ENCODE results near the gene UBQLNL. TPM values are rescaled to one million over a fixed set of nuclear protein-coding genes. Genes with fewer than 3 reads are reported as not detected.

The UBQLNL gene
- polyA plus RNA-seq, 2 of the 4 experiments (the other 2 are of a cell fraction) = 0.06 to 0.41 TPM

DNA sequence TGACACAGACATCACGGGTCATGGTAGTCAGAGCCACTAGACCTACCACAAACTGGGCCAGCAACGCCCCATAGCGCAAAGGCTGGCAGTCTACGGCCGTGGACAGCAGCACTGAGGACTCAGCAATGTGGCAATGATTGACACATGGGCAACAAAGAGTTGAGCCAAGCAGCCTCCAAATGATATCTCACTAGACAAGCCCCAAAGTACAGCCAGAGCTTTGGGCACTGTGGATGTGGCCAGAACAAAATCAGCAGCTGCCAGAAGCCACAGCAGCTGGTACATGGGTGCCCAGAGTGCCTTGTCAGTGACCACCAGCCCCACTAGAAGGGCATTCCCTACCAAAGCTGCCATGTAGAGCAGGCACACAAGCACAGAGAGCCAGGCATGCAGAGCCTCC, 11.2 kb upstream of the UBQLNL start:
- ChIA-PET CTCF (no interaction called here), POLR2A (no interaction called here)
- FAIRE-seq = no peak
- no peak overlapping the region for H3K4me2 ChIP-seq
- no peak for ATAC-seq
- H3K27ac ChIP-seq = no peak overlapping the region
- H3K4me3 ChIP-seq = no peak overlapping the region
- WGBS (ENCODE audit: missing lambda C conversion rate) = 3% methylated on average over 5 of the region's 5 CpGs
- no peaks in the 10 kb centered on the region for H3K4me1 ChIP-seq
- TF ChIP-seq ZFP36 (IDR thresholded peaks at IDR 0.05; ENCODE audit: borderline replicate concordance, partially characterized antibody) = no peak
- TF ChIP-seq MAFK (IDR thresholded peaks at IDR 0.05; ENCODE audit: partially characterized antibody) = no peak
- TF ChIP-seq, protein P1, sequence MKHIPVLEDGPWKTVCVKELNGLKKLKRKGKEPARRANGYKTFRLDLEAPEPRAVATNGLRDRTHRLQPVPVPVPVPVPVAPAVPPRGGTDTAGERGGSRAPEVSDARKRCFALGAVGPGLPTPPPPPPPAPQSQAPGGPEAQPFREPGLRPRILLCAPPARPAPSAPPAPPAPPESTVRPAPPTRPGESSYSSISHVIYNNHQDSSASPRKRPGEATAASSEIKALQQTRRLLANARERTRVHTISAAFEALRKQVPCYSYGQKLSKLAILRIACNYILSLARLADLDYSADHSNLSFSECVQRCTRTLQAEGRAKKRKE (CRISPR knock-in tag; IDR thresholded peaks at IDR 0.05; ENCODE audit: low read depth) = no peak
- TF ChIP-seq, protein P2, sequence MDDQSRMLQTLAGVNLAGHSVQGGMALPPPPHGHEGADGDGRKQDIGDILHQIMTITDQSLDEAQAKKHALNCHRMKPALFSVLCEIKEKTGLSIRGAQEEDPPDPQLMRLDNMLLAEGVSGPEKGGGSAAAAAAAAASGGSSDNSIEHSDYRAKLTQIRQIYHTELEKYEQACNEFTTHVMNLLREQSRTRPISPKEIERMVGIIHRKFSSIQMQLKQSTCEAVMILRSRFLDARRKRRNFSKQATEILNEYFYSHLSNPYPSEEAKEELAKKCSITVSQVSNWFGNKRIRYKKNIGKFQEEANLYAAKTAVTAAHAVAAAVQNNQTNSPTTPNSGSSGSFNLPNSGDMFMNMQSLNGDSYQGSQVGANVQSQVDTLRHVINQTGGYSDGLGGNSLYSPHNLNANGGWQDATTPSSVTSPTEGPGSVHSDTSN (IDR thresholded peaks at IDR 0.05) = no peak
- TF ChIP-seq, protein P3, sequence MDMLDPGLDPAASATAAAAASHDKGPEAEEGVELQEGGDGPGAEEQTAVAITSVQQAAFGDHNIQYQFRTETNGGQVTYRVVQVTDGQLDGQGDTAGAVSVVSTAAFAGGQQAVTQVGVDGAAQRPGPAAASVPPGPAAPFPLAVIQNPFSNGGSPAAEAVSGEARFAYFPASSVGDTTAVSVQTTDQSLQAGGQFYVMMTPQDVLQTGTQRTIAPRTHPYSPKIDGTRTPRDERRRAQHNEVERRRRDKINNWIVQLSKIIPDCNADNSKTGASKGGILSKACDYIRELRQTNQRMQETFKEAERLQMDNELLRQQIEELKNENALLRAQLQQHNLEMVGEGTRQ (IDR thresholded peaks at IDR 0.05) = no peak
- TF ChIP-seq ZSCAN20 (CRISPR knock-in tag; IDR thresholded peaks at IDR 0.05) = no peak
- no peak for TF ChIP-seq RCOR1 (IDR thresholded peaks at IDR 0.05; ENCODE audit: low read depth, low read length)
- no peak for TF ChIP-seq RAD21 (conservative IDR thresholded peaks at IDR 0.05 in 1 of 2, IDR thresholded peaks at IDR 0.05 in 1 of 2)
- TF ChIP-seq TP53 (CRISPR knock-in tag; IDR thresholded peaks at IDR 0.05) = no peak
- TF ChIP-seq GATA3 (IDR thresholded peaks at IDR 0.05; ENCODE audit: borderline replicate concordance) = no peak
- TF ChIP-seq, protein P4, sequence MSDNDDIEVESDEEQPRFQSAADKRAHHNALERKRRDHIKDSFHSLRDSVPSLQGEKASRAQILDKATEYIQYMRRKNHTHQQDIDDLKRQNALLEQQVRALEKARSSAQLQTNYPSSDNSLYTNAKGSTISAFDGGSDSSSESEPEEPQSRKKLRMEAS (IDR thresholded peaks at IDR 0.05) = no peak
- TF ChIP-seq, protein P5, sequence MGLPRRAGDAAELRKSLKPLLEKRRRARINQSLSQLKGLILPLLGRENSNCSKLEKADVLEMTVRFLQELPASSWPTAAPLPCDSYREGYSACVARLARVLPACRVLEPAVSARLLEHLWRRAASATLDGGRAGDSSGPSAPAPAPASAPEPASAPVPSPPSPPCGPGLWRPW (IDR thresholded peaks at IDR 0.05) = no peak
- TF ChIP-seq HOXB13 (CRISPR knock-in tag; IDR thresholded peaks at IDR 0.05; ENCODE audit: low read depth) = no peak
- no peak for TF ChIP-seq JUNB (IDR thresholded peaks at IDR 0.05)
- no peak for TF ChIP-seq JUN (IDR thresholded peaks at IDR 0.05)
- H3K9me3 ChIP-seq = no peaks in the 10 kb centered on the region
- no peak for DNase-seq (ENCODE audit: low read depth in 1 of 2, low spot score in 1 of 2)

DNA sequence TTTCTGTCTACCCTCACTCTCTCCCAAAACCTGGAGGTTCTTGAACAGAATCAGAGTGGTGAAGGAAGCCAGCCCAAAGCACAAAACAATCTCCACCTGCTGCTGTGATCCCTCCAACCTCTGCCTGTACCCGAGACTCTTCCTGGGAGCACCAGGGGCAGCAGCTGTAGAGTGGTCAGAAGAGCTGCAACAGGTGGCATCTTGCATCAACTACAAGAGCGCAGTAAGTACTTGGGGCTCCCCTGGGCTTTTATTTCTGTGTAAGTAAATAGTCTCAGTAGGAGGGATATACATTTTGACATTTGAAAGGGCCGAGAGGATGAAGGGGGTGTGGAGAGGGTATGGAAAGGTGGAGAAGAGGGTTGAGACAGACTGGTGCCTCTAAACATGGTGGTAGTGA, 8.3 kb upstream of the UBQLNL start:
- FAIRE-seq (no peak), DNase-seq (ENCODE audit: low read depth in 1 of 2, low spot score in 1 of 2) (no peak), ATAC-seq (no peak)
- WGBS (ENCODE audit: missing lambda C conversion rate) = 0% methylated on average over 3 of the region's 3 CpGs
- no peaks in the 10 kb centered on the region for H3K4me1 ChIP-seq
- CTCF ChIA-PET = interaction anchor here (1.1 kb wide), 2 partner anchors 49 to 283 kb away, joined by 3 read pairs; no protein-coding TSS in a partner anchor
- H3K4me3 ChIP-seq = no peak overlapping the region
- no peak for TF ChIP-seq RAD21 (conservative IDR thresholded peaks at IDR 0.05 in 1 of 2, IDR thresholded peaks at IDR 0.05 in 1 of 2)
- POLR2A ChIA-PET = no interaction called here
- no peak overlapping the region for H3K4me2 ChIP-seq
- H3K27ac ChIP-seq = no peak overlapping the region
- no peaks in the 10 kb centered on the region for H3K9me3 ChIP-seq

DNA sequence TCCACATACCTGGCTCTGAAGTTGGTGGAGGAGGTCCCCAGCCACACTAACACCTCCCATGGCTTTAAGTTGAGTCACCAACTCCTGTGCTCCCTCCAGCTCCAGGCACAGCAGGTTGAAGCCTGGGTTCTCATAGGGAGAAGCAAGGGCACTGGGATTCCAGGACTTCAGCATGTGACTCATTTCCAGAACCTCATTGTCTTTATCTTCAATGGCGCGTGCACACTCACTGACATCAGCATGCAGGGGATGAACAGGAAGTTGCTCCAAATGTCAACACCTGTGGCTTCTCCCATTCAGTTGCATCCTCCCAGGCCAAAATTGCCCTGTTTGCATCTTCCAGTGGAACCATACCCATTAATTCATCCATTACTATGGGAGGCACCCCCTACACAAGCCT, 5.8 kb upstream of the UBQLNL start:
- Histone ChIP-seq H3K4me3 (no peak overlapping the region), H3K9me3 (no peaks in the 10 kb centered on the region), H3K4me2 (no peak overlapping the region), H3K27ac (no peak overlapping the region), H3K4me1 (no peaks in the 10 kb centered on the region)
- TF ChIP-seq CBX8 (IDR thresholded peaks at IDR 0.05) (no peak), RAD21 (conservative IDR thresholded peaks at IDR 0.05 in 1 of 2, IDR thresholded peaks at IDR 0.05 in 1 of 2) (no peak), FOSL2 (IDR thresholded peaks at IDR 0.05) (no peak), FOSL2 (CRISPR knock-in tag; IDR thresholded peaks at IDR 0.05) (no peak), ESRRA (IDR thresholded peaks at IDR 0.05; ENCODE audit: borderline replicate concordance, low read length) (no peak), TFCP2L1 (CRISPR knock-in tag; IDR thresholded peaks at IDR 0.05) (no peak), EHMT2 (IDR thresholded peaks at IDR 0.05; ENCODE audit: low read depth) (no peak), MYC (IDR thresholded peaks at IDR 0.05; ENCODE audit: borderline replicate concordance, low read length) (no peak), JUNB (IDR thresholded peaks at IDR 0.05) (no peak), CHD2 (IDR thresholded peaks at IDR 0.05; ENCODE audit: low read length, partially characterized antibody) (no peak), KDM1A (IDR thresholded peaks at IDR 0.05; ENCODE audit: low read depth) (no peak), FOSB (CRISPR knock-in tag; IDR thresholded peaks at IDR 0.05) (no peak), KDM5A (IDR thresholded peaks at IDR 0.05) (no peak), NPAS2 (CRISPR knock-in tag; IDR thresholded peaks at IDR 0.05; ENCODE audit: borderline replicate concordance) (no peak), GATA3 (IDR thresholded peaks at IDR 0.05; ENCODE audit: borderline replicate concordance) (no peak)
- TF ChIP-seq, protein P4 (IDR thresholded peaks at IDR 0.05) = no peak
- TF ChIP-seq, protein P6, sequence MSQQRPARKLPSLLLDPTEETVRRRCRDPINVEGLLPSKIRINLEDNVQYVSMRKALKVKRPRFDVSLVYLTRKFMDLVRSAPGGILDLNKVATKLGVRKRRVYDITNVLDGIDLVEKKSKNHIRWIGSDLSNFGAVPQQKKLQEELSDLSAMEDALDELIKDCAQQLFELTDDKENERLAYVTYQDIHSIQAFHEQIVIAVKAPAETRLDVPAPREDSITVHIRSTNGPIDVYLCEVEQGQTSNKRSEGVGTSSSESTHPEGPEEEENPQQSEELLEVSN (IDR thresholded peaks at IDR 0.05; ENCODE audit: borderline replicate concordance, low read depth) = no peak
- TF ChIP-seq, protein P5 (IDR thresholded peaks at IDR 0.05) = no peak
- ATAC-seq (no peak), FAIRE-seq (no peak), DNase-seq (ENCODE audit: low read depth in 1 of 2, low spot score in 1 of 2) (no peak)
- ChIA-PET CTCF (no interaction called here), POLR2A (no interaction called here)
- 88% methylated on average over 2 of the region's 2 CpGs for WGBS (ENCODE audit: missing lambda C conversion rate)
